SJCRH30 (cell line): ENCODE results near the gene ARHGEF3. TPM values are rescaled to one million over a fixed set of nuclear protein-coding genes. Genes with fewer than 3 reads are reported as not detected.

Experiments used
- DNase-seq, 2 experiments: peaks; one replicate each; pipeline ENCODE4 v3.0.0-alpha.2; 2015 to 2020
- H3K27ac ChIP-seq: fragments of 250-450 bp; sonication (Bioruptor Pico); 2 replicates; pipeline ENCODE4 v1.5.1; 2020; ENCODE audit warnings: mild to moderate bottlenecking, moderate library complexity
- H3K27me3 ChIP-seq: fragments of 250-450 bp; sonication (Bioruptor Pico); 2 replicates; pipeline ENCODE4 v1.5.1; 2020; ENCODE audit warnings: mild to moderate bottlenecking, moderate library complexity
- H3K36me3 ChIP-seq: fragments of 250-450 bp; sonication (Bioruptor Pico); 2 replicates; pipeline ENCODE4 v1.5.1; 2020; ENCODE audit warnings: mild to moderate bottlenecking, moderate library complexity
- H3K4me1 ChIP-seq: fragments of 250-450 bp; sonication (Bioruptor Pico); 2 replicates; pipeline ENCODE4 v1.5.1; 2020; ENCODE audit warnings: mild to moderate bottlenecking, moderate library complexity
- H3K4me3 ChIP-seq: fragments of 250-450 bp; sonication (Bioruptor Pico); 2 replicates; pipeline ENCODE4 v1.5.1; 2020; ENCODE audit warnings: mild to moderate bottlenecking, moderate library complexity
- H3K9me3 ChIP-seq: fragments of 250-450 bp; sonication (Bioruptor Pico); replicated peaks from 2 replicates; pipeline ENCODE4 v1.5.1; 2020; ENCODE audit warnings: mild to moderate bottlenecking, moderate library complexity
- total RNA-seq: library from RNA; depleted of rRNA; stranded (reverse); fragments of >200 nt; shearing (Covaris generic); gene quantifications from 2 replicates; pipeline ENCODE4 v1.2.3, GENCODE V29; 2014

The ARHGEF3 gene
- total RNA-seq, 1 experiment from 2014 or later, result 29.9 TPM

GRCh38 chr3:56778893-56779292 is 22.9 kb downstream of the ARHGEF3 start:
- peaks cover under 1% of the 10 kb centered on the region; the same call in 1 of the 2 replicates for H3K4me1 ChIP-seq
- no peaks in the 10 kb centered on the region for H3K9me3 ChIP-seq
- DNase-seq, result no peak
- H3K27me3 ChIP-seq, result no peaks in the 10 kb centered on the region
- H3K27ac ChIP-seq, result no peak overlapping the region
- H3K36me3 ChIP-seq, result no peaks in the 10 kb centered on the region
- no peak overlapping the region for H3K4me3 ChIP-seq

GRCh38 chr3:56776556-56776950 is 25.2 kb downstream of the ARHGEF3 start:
- no peaks in the 10 kb centered on the region for H3K27me3 ChIP-seq
- no peak overlapping the region for H3K4me3 ChIP-seq
- DNase-seq, result no peak
- no peaks in the 10 kb centered on the region; the same call in 1 of the 2 replicates for H3K36me3 ChIP-seq
- H3K4me1 ChIP-seq, result no peaks in the 10 kb centered on the region
- no peak overlapping the region for H3K27ac ChIP-seq
- no peaks in the 10 kb centered on the region for H3K9me3 ChIP-seq

DNA sequence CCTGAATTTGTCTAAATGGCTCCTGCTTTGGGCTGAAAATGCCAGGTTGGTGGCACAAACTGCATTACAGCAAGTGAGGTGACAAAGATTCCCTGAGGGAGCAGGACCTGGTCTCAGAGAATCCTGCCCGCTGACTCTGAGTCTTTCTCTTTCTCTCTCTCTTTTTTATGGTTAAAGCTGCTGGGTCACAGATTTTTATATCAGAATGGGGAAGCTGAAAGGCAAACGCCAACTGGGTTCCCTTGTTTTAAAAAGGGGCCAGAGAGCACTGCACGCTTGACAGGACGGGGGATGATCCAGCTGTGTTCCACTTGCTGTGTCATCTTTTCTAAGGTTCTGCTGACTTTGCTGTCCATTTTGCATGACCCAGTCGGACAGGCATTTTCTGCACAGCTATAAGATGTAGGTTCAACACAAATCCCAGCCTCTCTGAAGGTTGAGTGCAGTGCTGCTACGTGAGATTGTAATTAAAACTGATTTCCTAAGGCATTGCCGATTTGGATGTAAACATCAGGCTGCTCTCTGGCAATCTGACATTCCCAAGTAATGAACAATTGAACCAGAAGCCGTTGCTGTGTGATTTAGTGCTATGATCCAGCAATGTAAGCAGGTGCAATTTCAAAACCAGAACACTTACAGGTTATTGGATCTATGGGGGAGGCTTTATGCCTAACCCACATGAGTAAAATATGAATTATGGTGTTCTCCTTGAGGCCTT is 25.8 kb downstream of the ARHGEF3 start:
- DNase-seq, result no peak
- Histone ChIP-seq H3K9me3 (no peaks in the 10 kb centered on the region), H3K4me1 (no peaks in the 10 kb centered on the region), H3K27ac (no peak overlapping the region), H3K36me3 (no peaks in the 10 kb centered on the region; the same call in 1 of the 2 replicates), H3K27me3 (no peaks in the 10 kb centered on the region), H3K4me3 (no peak overlapping the region)

DNA sequence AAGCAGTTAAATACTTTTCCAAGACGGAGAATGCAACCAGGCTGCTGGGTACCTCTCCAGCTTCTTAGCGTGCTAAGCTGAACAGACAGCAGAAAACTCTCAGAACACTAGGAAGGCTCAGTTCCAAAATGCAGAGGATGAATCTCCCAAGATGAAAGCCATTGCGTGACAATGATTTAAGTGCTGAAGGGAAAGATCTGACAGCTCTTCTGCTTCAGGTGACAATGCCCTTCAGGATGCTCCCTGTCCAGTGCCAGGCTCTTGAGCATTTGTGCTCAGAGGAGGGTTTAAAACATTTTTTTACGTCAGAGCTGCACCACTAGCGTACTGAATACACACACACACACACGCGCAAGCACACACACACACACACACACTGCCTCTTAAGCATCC is 26.3 kb downstream of the ARHGEF3 start:
- Histone ChIP-seq H3K36me3 (no peaks in the 10 kb centered on the region; the same call in 1 of the 2 replicates), H3K27ac (no peak overlapping the region)

DNA sequence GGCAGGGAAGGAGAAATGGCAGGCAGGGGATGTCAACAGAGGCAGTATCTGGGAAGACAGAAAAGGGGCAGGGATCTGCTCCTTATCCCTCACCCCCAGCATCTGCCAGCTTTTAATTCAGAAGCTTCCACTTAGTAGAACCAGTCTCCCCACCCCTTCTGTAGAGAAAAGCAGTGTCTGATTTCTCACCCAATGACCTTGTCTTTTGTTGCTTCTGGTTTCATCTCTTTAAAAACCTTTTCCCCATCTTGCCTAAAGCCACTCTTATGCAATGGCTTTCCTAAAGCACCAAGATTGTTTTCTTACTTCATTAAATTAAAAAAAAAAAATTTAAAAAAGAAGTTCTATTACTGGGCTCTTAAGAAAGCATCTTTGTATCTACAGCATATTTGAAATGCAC is 27.8 kb downstream of the ARHGEF3 start:
- H3K4me3 ChIP-seq, result no peak overlapping the region
- no peaks in the 10 kb centered on the region; the same call in 1 of the 2 replicates for H3K36me3 ChIP-seq
- H3K27me3 ChIP-seq, result no peaks in the 10 kb centered on the region
- no peak overlapping the region for H3K27ac ChIP-seq
- no peaks in the 10 kb centered on the region for H3K4me1 ChIP-seq
- H3K9me3 ChIP-seq, result no peaks in the 10 kb centered on the region
- no peak for DNase-seq

More for the DNA sequence above, 26.3 kb downstream of the ARHGEF3 start:
- H3K4me3 ChIP-seq, result no peak overlapping the region
- no peak for DNase-seq
- no peaks in the 10 kb centered on the region for H3K27me3 ChIP-seq
- no peaks in the 10 kb centered on the region for H3K4me1 ChIP-seq
- H3K9me3 ChIP-seq, result no peaks in the 10 kb centered on the region

DNA sequence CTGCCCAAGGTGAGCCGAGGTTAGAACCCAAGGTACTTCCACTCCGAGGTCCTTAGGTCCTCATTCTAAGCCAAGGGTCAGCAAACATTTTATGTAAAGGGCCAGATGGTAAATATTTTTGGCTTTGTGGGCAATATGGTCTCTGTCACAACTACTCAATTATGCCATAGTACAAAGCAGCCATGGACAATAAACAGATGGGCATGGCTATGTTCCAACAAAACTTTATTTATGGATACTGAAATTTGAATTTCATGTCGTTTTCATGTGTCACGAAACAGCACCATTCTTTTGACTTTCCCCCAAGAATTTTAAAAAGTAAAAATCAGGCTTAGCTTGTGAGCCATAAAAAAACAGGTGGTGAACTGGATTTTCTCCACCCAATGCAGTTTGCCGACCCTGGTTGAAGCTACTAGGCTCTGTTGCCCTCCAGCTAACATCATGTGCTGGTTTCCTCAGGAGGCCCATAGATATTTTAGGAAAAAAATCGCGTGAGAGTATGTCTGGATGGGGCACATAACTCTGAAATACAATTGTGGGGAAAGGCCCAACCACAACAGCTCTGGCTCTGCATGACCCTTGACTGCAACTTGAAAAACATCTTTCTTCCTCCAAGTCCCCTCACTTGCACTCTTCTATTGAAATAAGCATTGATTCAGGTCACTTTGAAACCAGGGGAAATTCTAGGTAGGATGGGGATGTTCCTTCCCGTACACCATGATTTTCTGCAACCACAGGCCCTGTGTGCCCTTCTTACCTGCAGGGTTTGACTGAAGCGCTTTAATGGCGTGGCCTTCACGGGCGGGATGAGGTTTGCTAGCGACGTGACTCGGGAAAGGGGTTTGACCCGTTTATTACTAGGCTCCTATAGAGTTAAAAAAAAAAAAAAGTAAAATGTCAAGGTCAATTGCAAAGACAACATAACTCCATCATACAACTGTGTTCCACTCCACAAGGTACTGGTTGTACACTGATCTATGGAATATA is 28.5 kb downstream of the ARHGEF3 start:
- DNase-seq, result no peak
- H3K27ac ChIP-seq, result no peak overlapping the region
- no peaks in the 10 kb centered on the region for H3K27me3 ChIP-seq
- no peaks in the 10 kb centered on the region for H3K4me1 ChIP-seq
- H3K4me3 ChIP-seq, result no peak overlapping the region
- no peaks in the 10 kb centered on the region for H3K9me3 ChIP-seq
- no peaks in the 10 kb centered on the region; the same call in 1 of the 2 replicates for H3K36me3 ChIP-seq

GRCh38 chr3:56771376-56771775 is 30.4 kb downstream of the ARHGEF3 start:
- Histone ChIP-seq H3K4me1 (no peaks in the 10 kb centered on the region), H3K4me3 (no peak overlapping the region), H3K9me3 (no peaks in the 10 kb centered on the region), H3K27me3 (no peaks in the 10 kb centered on the region), H3K36me3 (no peaks in the 10 kb centered on the region; the same call in 1 of the 2 replicates), H3K27ac (no peak overlapping the region)
- no peak for DNase-seq

DNA sequence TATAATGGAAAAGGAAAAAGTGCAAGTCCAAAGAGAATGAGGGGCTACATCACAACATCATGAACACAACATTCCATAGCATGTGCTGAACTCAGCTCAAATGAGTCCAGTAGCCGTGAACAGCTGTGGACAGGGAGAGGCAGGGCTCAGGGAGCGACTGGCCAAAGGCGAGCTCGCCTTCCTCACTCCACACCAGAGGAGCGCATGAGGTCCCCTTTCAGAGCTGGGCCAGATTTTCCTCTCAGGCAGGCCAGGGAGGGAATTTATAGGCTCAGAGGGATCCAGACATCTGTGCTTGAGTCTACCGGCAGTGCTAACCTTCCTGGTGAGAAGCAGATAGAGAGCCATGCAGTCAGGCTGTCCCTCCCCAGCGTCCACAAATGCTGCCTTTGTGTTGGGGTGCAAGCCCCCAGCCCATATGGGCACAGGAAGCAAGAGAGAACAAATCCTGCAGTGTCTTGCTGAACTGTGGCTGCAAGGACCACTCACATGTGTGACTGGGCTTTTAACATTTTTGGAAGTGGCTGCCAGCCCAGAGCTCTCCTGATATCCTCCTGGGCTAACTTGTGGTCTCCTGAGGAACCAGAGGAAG is 32.5 kb downstream of the ARHGEF3 start:
- no peaks in the 10 kb centered on the region for H3K9me3 ChIP-seq
- H3K4me1 ChIP-seq, result no peaks in the 10 kb centered on the region
- no peaks in the 10 kb centered on the region for H3K27me3 ChIP-seq
- DNase-seq, result peak in 1 of 2 experiments; percentile 9
- no peaks in the 10 kb centered on the region; the same call in 1 of the 2 replicates for H3K36me3 ChIP-seq
- no peak overlapping the region for H3K27ac ChIP-seq
- no peak overlapping the region for H3K4me3 ChIP-seq

GRCh38 chr3:56764904-56765547 is 36.7 kb downstream of the ARHGEF3 start:
- H3K9me3 ChIP-seq, result no peaks in the 10 kb centered on the region
- peaks cover 7% of the 10 kb centered on the region for H3K4me1 ChIP-seq
- H3K27me3 ChIP-seq, result no peaks in the 10 kb centered on the region
- no peaks in the 10 kb centered on the region for H3K36me3 ChIP-seq
- no peak for DNase-seq
- H3K4me3 ChIP-seq, result no peak overlapping the region
- no peak overlapping the region for H3K27ac ChIP-seq

DNA sequence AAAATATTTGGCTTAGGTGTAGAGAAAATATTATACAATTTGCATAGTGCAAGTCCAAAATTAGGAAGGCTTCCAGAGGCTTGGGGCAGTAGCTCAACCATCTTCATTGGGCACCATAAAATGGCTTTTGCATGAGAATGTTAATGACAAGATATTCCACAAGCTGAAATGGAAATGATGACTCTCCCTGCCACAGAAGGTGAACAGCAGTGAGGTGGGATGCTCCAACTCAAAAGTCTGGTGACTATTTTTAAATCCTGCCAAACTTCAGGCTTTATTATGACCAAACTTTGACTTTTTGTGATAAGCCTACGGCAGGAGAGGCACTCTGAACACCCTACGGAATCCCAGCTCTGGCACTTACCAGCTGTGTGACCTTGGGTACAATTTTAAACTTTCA is 37.6 kb downstream of the ARHGEF3 start:
- Histone ChIP-seq H3K27me3 (no peaks in the 10 kb centered on the region), H3K4me3 (no peak overlapping the region), H3K27ac (no peak overlapping the region), H3K36me3 (no peaks in the 10 kb centered on the region), H3K4me1 (peaks cover 7% of the 10 kb centered on the region), H3K9me3 (no peaks in the 10 kb centered on the region)
- no peak for DNase-seq

DNA sequence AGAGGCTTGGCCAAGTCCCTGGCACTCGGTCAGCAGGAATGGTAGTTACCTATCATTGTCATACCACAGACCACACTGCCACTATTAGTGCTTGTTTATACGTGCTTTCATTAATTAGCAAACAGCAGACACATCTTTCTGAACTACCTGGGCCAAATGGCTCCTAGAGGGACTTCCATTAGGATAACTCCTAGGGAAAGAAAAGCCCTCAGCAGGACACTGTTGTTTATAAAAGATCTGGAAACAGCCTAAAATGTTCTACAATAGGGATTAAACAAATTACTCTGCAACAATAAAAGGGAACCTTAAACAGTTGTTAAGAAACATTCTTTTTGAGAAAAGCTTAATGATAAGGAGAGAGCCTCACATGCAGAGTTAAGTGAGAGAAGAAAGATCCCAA is 38.5 kb downstream of the ARHGEF3 start:
- Histone ChIP-seq H3K9me3 (no peaks in the 10 kb centered on the region), H3K36me3 (no peaks in the 10 kb centered on the region), H3K4me1 (peaks cover 7% of the 10 kb centered on the region), H3K4me3 (no peak overlapping the region), H3K27ac (no peak overlapping the region), H3K27me3 (no peaks in the 10 kb centered on the region)
- DNase-seq, result no peak

GRCh38 chr3:56762718-56763117 is 39.0 kb downstream of the ARHGEF3 start:
- DNase-seq, result peak in 1 of 2 experiments; percentile 23
- peaks cover 7% of the 10 kb centered on the region for H3K4me1 ChIP-seq
- H3K9me3 ChIP-seq, result no peaks in the 10 kb centered on the region
- H3K27me3 ChIP-seq, result no peaks in the 10 kb centered on the region
- H3K27ac ChIP-seq, result no peak overlapping the region
- H3K4me3 ChIP-seq, result no peak overlapping the region
- H3K36me3 ChIP-seq, result no peaks in the 10 kb centered on the region

DNA sequence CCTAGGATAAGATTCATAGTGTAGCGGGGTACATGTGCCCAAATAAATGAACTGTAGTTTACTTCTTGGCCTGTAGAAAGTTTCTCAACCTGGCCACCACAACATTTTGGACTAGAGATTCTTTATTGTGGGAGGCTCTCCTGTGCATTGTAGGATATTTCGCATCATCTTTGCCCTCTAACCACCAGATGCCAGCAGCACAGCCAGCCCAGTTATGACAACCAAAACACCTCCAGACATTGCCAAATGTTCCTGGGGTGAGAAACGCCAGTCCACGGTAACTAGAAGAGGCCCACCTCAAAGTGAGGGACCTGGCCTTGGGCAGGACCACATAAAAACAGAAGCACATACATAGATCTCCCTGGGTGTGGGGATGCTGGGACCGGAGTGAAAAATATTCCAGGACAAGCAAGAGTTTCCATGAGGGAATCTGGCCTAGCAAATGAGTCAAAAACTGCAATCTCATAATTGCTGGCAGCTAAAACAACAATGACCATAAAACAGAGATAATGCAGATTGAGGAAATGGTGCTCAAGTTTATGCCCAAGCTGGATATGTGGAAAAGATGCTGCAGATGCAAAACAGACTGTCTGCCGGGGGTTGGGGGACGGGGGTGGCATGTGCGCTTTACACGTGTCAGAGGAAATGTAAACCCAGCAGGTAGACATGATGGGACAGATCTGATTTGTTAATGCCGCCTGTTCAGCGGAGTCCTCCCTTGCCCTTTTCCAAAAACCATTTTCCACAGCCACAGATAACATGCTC is 39.7 kb downstream of the ARHGEF3 start:
- Histone ChIP-seq H3K4me1 (peaks cover 7% of the 10 kb centered on the region), H3K36me3 (no peaks in the 10 kb centered on the region), H3K27ac (no peak overlapping the region), H3K27me3 (no peaks in the 10 kb centered on the region), H3K9me3 (no peaks in the 10 kb centered on the region), H3K4me3 (no peak overlapping the region)
- DNase-seq, result no peak

DNA sequence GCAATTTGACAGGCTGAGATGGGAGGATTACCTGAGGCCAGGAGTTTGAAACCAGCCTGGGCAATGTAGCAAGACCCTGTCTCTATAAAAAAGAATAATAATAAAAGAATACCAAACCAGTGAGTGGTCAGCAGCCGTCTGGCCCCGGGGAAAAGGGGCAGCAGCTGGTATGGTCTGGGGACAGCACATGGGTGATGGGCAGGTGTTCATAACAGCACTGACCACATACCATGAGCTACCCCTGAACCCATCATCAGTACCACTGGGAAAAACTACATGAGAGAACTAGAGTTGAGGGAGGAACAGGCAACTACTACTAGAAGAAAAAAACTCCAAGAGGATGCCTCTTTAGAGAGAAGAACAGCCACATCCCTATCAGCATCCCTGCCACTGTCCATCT is 40.7 kb downstream of the ARHGEF3 start:
- Histone ChIP-seq H3K27me3 (no peaks in the 10 kb centered on the region), H3K36me3 (no peaks in the 10 kb centered on the region), H3K4me1 (peaks cover 7% of the 10 kb centered on the region), H3K4me3 (no peak overlapping the region), H3K27ac (no peak overlapping the region), H3K9me3 (no peaks in the 10 kb centered on the region)
- no peak for DNase-seq
